Stimulated activated CD8-positive, alpha-beta memory T cell treated with anti-CD3 and anti-CD28 coated beads, Interleukin-7, amount 100 ng/mL, for 1 hour (primary cell): ENCODE measurements around the gene KIF11.
"Not testable (repeated sequence)": the region's sequence is repeated elsewhere in the genome, so short reads cannot be mapped to it uniquely, and the experiment has no call there.

Experiments used
- DNase-seq, 2 donors: peaks; one replicate each; pipeline ENCODE4 v3.0.0-alpha.2; 2020; ENCODE audit warnings: low read depth in 2 of 2

Gene KIF11

DNA sequence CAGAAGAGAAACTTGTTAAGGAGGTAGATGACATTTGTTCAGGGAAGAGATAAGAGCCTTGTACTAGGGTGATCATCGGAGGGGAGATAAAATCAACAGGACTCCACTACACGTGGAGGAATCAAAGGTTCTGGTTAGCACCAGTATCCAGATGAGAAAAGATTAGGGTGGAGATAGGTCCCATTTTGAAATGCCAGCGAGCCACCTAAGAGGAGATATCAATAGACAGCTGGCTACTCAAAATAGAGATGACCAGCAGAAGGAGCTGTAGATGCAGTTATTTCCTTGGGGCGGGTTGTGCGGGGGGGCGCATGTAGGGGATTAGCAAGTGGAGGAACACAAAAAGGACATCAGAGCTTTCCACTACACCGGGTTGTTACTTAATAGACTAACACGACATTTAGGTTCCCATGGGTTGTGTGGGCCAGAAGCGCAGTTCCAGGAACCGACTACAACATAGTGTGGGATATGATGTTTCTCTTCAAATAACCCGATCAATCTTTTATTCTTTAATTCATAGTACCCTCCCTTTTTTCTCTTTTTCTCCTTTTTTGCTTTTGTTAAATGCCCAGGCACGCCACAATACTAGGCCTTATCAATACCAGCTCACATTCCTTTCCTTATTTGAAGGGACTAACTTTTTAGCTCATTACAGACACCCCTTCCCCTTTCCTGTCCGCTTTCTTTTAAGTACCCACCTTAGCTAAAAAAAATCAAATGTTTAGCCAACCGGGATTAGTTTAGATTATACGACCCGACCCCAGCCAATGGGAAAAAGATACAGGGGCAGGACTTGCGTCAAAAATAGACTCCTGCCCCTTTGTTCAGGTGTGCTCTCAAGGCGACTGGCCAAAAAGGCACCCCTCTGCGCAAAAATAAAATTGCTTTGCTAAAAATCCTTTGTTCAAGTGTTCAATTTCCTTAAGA is 2.0 kb upstream of the KIF11 start:
- no peak for DNase-seq

DNA sequence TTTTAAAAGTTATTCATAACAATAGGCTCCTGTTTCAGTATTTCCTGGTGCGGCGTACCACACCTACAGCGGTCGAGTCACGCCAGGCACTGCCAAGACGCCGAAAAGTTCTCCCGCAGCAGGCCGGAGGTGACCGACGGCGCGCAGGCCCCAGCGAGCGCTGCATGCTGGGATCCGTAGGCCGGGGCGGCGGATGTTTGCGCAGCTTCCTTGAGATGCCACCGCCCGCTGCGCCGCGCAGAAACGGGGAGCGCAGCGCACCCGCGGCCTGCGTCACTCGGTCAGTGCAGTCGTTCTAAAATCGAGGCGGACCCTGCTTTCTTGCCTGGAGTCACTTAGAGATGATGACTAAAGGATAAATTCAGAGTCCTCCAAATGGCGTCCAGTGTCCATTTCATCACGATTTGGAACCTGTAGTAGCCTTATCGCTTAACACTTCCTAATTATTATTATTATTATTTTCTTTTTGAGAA is 1.3 kb upstream of the KIF11 start:
- DNase-seq, result peak; percentile 69 to 76

GRCh38 chr10:92593619-92594588 is 974 bp downstream of the KIF11 start:
- no peak for DNase-seq

- no peak for DNase-seq
Measured at GRCh38 chr10:92595505-92595904, 2.6 kb downstream of the KIF11 start.

- DNase-seq, result no peak
Measured at GRCh38 chr10:92598321-92598720, 5.4 kb downstream of the KIF11 start.

- no peak for DNase-seq
Measured at GRCh38 chr10:92604841-92605240, 11.9 kb downstream of the KIF11 start.

GRCh38 chr10:92615515-92615914 is 22.6 kb downstream of the KIF11 start:
- DNase-seq, result no peak

- no peak for DNase-seq
Measured at GRCh38 chr10:92619368-92619767, 26.4 kb downstream of the KIF11 start.

DNA sequence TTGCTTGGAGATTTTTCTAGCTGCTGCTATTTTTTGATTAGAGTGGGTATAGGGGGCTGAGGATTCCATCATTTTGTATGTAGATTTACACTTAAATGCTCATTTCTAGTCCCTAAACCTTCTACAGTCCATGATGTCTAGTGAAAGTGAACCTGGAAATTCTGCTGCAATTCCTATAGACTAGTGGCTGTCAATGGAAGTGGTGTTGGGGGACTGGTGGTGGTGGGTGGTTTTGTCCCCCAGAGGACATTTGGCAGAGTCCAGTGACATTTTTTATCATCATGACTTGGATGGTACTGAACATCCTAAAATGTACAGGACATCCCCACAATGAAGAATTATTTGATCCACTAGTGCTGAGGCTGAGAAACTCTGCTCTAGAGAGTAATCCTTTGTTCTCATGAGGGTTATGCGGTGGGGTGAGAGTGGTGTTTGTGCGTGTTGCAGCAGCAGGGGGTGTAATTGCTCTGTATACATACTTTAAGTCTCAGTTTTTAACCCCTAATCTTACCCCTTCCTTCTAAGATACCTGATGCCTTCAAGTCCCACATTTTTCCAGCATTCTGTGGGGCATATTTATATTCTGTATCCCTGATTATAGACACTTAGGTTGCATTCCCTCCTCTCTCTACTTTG is 35.0 kb downstream of the KIF11 start:
- DNase-seq, result no peak

DNA sequence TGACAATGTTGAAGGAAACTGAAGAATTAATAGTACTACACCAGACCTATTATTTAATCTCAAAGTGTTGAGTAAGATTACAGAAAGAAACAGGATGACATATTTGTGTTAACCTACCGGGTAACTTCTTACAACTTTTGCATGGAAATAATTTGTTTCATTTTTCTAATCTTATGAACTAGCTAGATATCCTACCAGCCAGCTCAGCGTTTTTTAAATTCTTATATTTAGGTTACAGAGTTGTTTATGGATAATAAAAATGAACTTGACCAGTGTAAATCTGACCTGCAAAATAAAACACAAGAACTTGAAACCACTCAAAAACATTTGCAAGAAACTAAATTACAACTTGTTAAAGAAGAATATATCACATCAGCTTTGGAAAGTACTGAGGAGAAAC is 37.0 kb downstream of the KIF11 start:
- no peak for DNase-seq

DNA sequence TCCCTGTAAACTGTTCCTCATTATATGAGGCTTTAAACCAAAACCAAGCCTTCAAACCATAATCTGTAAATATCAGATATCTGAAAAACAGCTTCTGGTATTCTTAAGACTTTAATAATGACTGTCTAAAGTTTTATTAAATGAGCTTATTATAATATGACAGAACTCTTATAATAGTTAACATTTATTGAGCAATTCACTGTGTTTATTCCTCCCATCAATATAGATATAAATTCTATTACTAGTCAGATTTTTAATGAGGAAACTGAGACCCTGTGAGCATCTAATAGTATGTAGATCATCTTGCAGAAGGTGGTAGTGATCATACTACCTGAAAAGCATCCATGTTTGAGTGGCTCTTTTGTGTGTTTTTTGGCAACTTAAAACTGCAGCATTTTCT is 45.1 kb downstream of the KIF11 start:
- no peak for DNase-seq

- DNase-seq, result no peak
Measured at GRCh38 chr10:92640107-92640506, 47.2 kb downstream of the KIF11 start.

GRCh38 chr10:92641492-92641891 is 48.6 kb downstream of the KIF11 start:
- no peak for DNase-seq

DNA sequence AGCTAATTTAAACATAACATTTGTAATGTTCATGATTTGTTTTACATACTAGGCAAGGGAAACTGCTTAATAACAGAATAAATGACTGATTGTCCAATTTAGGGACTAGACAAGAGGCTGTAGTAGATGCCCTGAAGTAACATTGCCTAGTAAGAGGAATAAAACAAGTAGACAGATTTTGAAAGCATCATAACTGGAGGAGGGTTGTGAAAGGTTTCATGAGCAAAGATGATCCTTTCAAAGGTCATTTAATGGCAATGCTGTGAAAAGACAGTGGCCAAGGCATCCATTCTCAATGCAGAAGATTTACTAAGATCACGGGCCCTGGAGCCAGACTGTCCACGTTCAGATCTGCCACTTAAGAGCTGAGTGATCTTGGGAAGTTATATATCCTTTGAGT is 52.0 kb downstream of the KIF11 start:
- no peak for DNase-seq

- not testable (repeated sequence) for DNase-seq
Measured at GRCh38 chr10:92650864-92651263, 57.9 kb downstream of the KIF11 start.

- no peak for DNase-seq
Measured at GRCh38 chr10:92655426-92655825, 62.5 kb downstream of the KIF11 start.

DNA sequence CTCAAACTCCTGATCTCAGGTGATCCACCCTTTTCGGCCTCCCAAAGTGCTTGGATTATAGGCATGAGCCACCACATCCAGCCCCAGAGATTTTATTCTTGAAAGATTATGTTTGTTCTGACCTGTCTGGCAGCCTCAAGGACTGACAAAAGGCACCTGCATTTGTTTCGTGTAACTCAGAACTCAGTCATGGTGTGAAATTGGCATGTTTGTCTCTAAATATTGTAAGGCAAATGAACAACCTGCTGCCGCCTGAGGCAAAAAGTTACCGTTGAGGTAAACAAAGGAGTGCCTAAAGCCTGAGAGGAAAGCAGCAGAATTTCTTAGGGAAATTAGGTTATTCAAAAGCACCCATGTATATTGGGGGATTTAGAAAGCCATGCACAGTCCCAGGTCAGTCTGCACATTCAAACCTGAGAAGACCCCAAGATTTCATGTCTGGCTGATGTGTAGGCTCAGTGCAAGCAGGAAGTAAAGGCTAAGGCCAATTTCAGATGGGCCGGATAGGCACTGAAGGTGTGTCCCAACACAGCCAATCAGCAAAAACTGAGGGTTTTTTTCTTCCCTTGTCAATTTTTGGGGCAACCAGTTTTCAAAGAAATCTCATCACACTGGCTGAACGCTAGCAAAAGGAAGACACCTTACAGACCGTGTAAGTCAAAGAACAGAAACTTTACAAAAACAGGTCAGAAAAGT is 63.5 kb downstream of the KIF11 start:
- DNase-seq, result no peak

GRCh38 chr10:92657024-92657423 is 64.1 kb downstream of the KIF11 start:
- DNase-seq, result no peak

GRCh38 chr10:92662848-92663247 is 69.9 kb downstream of the KIF11 start:
- no peak for DNase-seq

DNA sequence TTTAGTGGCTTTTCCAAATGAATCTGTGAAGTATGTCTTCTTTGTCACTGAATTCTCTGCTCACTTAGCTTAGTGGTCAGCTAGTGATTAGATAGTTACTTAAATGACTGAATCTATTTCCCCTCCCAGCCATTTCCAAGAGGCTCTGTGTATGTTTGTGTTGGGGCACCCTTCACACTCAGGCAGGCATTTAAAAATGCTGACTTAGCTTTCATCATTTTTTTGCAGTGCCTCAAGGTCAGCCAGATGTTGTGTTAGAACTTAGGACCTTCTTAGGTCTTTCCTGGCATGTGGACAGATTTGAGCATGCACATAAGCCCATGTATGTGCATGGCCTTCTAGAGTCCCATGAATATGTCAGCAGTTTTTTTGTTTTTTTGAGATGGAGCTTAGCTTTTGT is 71.4 kb downstream of the KIF11 start:
- no peak for DNase-seq

DNA sequence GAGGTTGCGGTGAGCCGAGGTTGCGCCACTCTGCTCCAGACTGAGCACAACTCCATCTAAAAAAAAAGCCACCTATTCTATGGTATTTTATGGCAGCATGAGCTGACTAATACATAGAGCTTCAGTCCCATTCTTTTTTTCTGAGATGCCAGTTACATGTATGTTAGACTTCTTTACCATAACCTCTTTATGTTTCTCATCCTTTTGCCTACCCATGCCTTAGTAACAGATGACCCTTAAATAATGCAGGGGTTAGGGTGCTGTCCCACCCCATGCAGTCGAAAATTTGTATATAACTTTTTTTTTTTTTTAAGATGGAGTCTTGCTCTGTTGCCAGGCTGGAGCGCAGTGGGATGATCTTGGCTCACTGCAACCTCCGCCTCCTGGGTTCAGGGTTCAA is 74.1 kb downstream of the KIF11 start:
- DNase-seq, result no peak
